CD4-positive, alpha-beta memory T cell (primary cell): ENCODE results near the gene HLA-DOB. TPM values are rescaled to one million over a fixed set of nuclear protein-coding genes. Genes with fewer than 3 reads are reported as not detected.

Experiments
- CTCF ChIA-PET: fragments of 350-600 bp; sonication (Branson Sonifier 250); formaldehyde crosslinking; loops from one replicate; lab custom pipeline; 2021; ENCODE audit warnings: inconsistent platforms; ENCODE audit not compliant: partially characterized antibody; lab: Charles Lee
- POLR2A ChIA-PET: fragments of 350-600 bp; sonication (Branson Sonifier 250); formaldehyde crosslinking; loops from one replicate; lab custom pipeline; 2021; ENCODE audit not compliant: partially characterized antibody; lab: Charles Lee
- DNase-seq, 5 donors: peaks; one replicate each; pipeline versions ENCODE4 v3.0.0 to v3.0.0-alpha.2; 2020 to 2022; ENCODE audit warnings: mixed read lengths in 1 of 5
- H3K27ac ChIP-seq: one replicate; pipeline ENCODE4 v1.7.0; 2013; ENCODE audit warnings: low read depth, low read length
- H3K27me3 ChIP-seq: 2 replicates; pipeline ENCODE4 v1.7.0; 2013; ENCODE audit warnings: mild to moderate bottlenecking, low read length, moderate library complexity; ENCODE audit not compliant: insufficient read depth
- H3K36me3 ChIP-seq: 2 replicates; pipeline ENCODE4 v1.7.0; 2013; ENCODE audit warnings: mild to moderate bottlenecking, low read length, moderate library complexity; ENCODE audit not compliant: insufficient read depth
- H3K4me1 ChIP-seq: 2 replicates; pipeline ENCODE4 v1.7.0; 2013; ENCODE audit warnings: mild to moderate bottlenecking, low read length, moderate library complexity; ENCODE audit not compliant: insufficient read depth
- H3K4me3 ChIP-seq, 2 donors: one replicate each; pipeline ENCODE4 v1.7.0; 2013; ENCODE audit warnings: low read length in 2 of 2, mild to moderate bottlenecking in 1 of 2
- H3K9me3 ChIP-seq, 2 donors: one replicate each; pipeline ENCODE4 v1.7.0; 2013; ENCODE audit warnings: low read length in 2 of 2, control low read depth in 1 of 2; ENCODE audit not compliant: control insufficient read depth in 1 of 2
- H3K27ac Mint-ChIP-seq, 7 donors: one replicate each; pipeline ENCODE4 v1.8.0; 2020 to 2021; ENCODE audit warnings: mixed read lengths in 7 of 7, mild to moderate bottlenecking in 6 of 7, inconsistent platforms in 3 of 7, moderate library complexity in 3 of 7
- H3K27me3 Mint-ChIP-seq, 2 donors: one replicate each; pipeline ENCODE4 v1.8.0; 2020 to 2021; ENCODE audit warnings: mixed read lengths in 2 of 2
- H3K36me3 Mint-ChIP-seq, 2 donors: one replicate each; pipeline ENCODE4 v1.8.0; 2020 to 2021; ENCODE audit warnings: mixed read lengths in 2 of 2, inconsistent platforms in 1 of 2, mild to moderate bottlenecking in 1 of 2
- H3K4me1 Mint-ChIP-seq, 4 donors: one replicate each; pipeline ENCODE4 v1.8.0; 2020 to 2021; ENCODE audit warnings: mixed read lengths in 4 of 4, mild to moderate bottlenecking in 1 of 4
- H3K4me3 Mint-ChIP-seq, 8 donors: one replicate each; pipeline ENCODE4 v1.8.0; 2020 to 2021; ENCODE audit warnings: mixed read lengths in 8 of 8, mild to moderate bottlenecking in 7 of 8, moderate library complexity in 6 of 8, inconsistent platforms in 3 of 8
- H3K9me3 Mint-ChIP-seq, 8 donors: one replicate each; pipeline ENCODE4 v1.8.0; 2020 to 2021; ENCODE audit warnings: mixed read lengths in 8 of 8, mild to moderate bottlenecking in 5 of 8, inconsistent platforms in 3 of 8, moderate library complexity in 1 of 8
- intact Hi-C: fragments of 100-400 bp; cut with micrococcal nuclease; formaldehyde crosslinking; loops from one replicate; pipeline ENCODE4 v1.15.1; 2023
- polyA plus RNA-seq, 2 donors: library from polyadenylated mRNA; unstranded; fragments of 300-500 nt; fragmentation: Illumina TruSeq; gene quantifications; one replicate each; pipeline ENCODE4 v1.2.3, GENCODE V29; 2021
- total RNA-seq, 2 experiments: library from RNA; stranded (reverse); gene quantifications; one replicate each; pipeline ENCODE4 v1.2.3, GENCODE V29; 2021

HLA-DOB gene
- total and polyA plus RNA-seq, 4 experiments from 2014 or later = 0.22 to 2.8 (median 0.86) TPM

- peaks cover 37% of the 10 kb centered on the region for H3K4me1 ChIP-seq
- Mint-ChIP-seq H3K4me1 (peaks cover 40 to 56% (median 43%) of the 10 kb centered on the region in 4 donors), H3K27ac (peak overlapping the region in 2 of 7 donors; percentile 20 to 24), H3K36me3 (peaks cover 84 to 96% of the 10 kb centered on the region in 2 donors), H3K4me3 (no peak overlapping the region), H3K9me3 (no peaks in the 10 kb centered on the region), H3K27me3 (no peaks in the 10 kb centered on the region)
- H3K27me3 ChIP-seq = no peaks in the 10 kb centered on the region
- peaks cover 65% of the 10 kb centered on the region for H3K36me3 ChIP-seq
- CTCF ChIA-PET = interaction anchor here (1.1 kb wide), 1 partner anchor 36 kb away, joined by 6 read pairs; no protein-coding TSS in a partner anchor
- intact Hi-C loops = no loop called here
- H3K27ac ChIP-seq = no peak overlapping the region
- H3K4me3 ChIP-seq = no peak overlapping the region
- DNase-seq = no peak
- POLR2A ChIA-PET = interaction anchor here (1.1 to 1.7 kb wide), 4 partner anchors 12 to 139 kb away, joined by 3 to 10 read pairs (median 5); partner anchors contain the start of genes PSMB8, PSMB9 and TAP1
- no peaks in the 10 kb centered on the region for H3K9me3 ChIP-seq
These were observed 15.7 kb upstream of the HLA-DOB start for GRCh38 chr6:32832535-32832934.

- Histone ChIP-seq H3K4me1 (peaks cover 21% of the 10 kb centered on the region), H3K36me3 (peaks cover 62% of the 10 kb centered on the region), H3K27ac (no peak overlapping the region), H3K4me3 (no peak overlapping the region), H3K9me3 (no peaks in the 10 kb centered on the region), H3K27me3 (no peaks in the 10 kb centered on the region)
- H3K4me3 Mint-ChIP-seq = no peak overlapping the region
- peak overlapping the region in 6 of 7 donors; percentile 5 to 75 (median 16) for H3K27ac Mint-ChIP-seq
- DNase-seq = no peak
- POLR2A ChIA-PET = interaction anchor here (0.6 to 1.8 kb wide), 4 partner anchors 14 to 865 kb away, joined by 3 to 7 read pairs (median 5); partner anchors contain the start of genes PSMB9 and TAP1
- H3K9me3 Mint-ChIP-seq = no peaks in the 10 kb centered on the region
- H3K4me1 Mint-ChIP-seq = peaks cover 26 to 40% (median 29%) of the 10 kb centered on the region in 4 donors
- CTCF ChIA-PET = interaction anchor here (0.7 to 0.9 kb wide), 2 partner anchors 22 to 37 kb away, joined by 3 read pairs; partner anchors contain the start of gene TAP1
- H3K27me3 Mint-ChIP-seq = no peaks in the 10 kb centered on the region
- H3K36me3 Mint-ChIP-seq = peaks cover 77 to 87% of the 10 kb centered on the region in 2 donors
- intact Hi-C loops = no loop called here
These were observed 14.1 kb upstream of the HLA-DOB start for GRCh38 chr6:32830936-32831335.

GRCh38 chr6:32830017-32830416 lies 13.2 kb upstream of the HLA-DOB start:
- no peak overlapping the region for H3K4me3 Mint-ChIP-seq
- intact Hi-C loops = no loop called here
- H3K27me3 Mint-ChIP-seq = no peaks in the 10 kb centered on the region
- ChIA-PET POLR2A (interaction anchor here (1.8 to 3.3 kb wide), 2 partner anchors 8 to 24 kb away, joined by 6 to 20 read pairs; partner anchors contain the start of genes PSMB9, TAP1 and TAP2), CTCF (interaction anchor here (5.1 kb wide), 1 partner anchor 38 kb away, joined by 55 read pairs; no protein-coding TSS in a partner anchor)
- Histone ChIP-seq H3K4me3 (no peak overlapping the region), H3K4me1 (peaks cover 16% of the 10 kb centered on the region), H3K27ac (no peak overlapping the region), H3K27me3 (no peaks in the 10 kb centered on the region), H3K9me3 (no peaks in the 10 kb centered on the region), H3K36me3 (peaks cover 53% of the 10 kb centered on the region)
- no peak for DNase-seq
- peak overlapping the region in 2 of 7 donors; percentile 42 to 57 for H3K27ac Mint-ChIP-seq
- H3K9me3 Mint-ChIP-seq = no peaks in the 10 kb centered on the region
- H3K4me1 Mint-ChIP-seq = peaks cover 17 to 31% (median 24%) of the 10 kb centered on the region in 4 donors
- H3K36me3 Mint-ChIP-seq = peaks cover 68 to 79% of the 10 kb centered on the region in 2 donors

GRCh38 chr6:32829495-32829894 lies 12.7 kb upstream of the HLA-DOB start:
- Histone ChIP-seq H3K9me3 (no peaks in the 10 kb centered on the region), H3K36me3 (peaks cover 48% of the 10 kb centered on the region), H3K27me3 (no peaks in the 10 kb centered on the region), H3K4me1 (peaks cover 12% of the 10 kb centered on the region), H3K27ac (no peak overlapping the region), H3K4me3 (no peak overlapping the region)
- ChIA-PET POLR2A (interaction anchor here (1.8 to 3.3 kb wide), 2 partner anchors 9 to 24 kb away, joined by 6 to 20 read pairs; partner anchors contain the start of genes PSMB9, TAP1 and TAP2), CTCF (interaction anchor here (1.3 to 5.1 kb wide), 2 partner anchors 24 to 39 kb away, joined by 3 to 55 read pairs; partner anchors contain the start of gene TAP1)
- H3K27me3 Mint-ChIP-seq = no peaks in the 10 kb centered on the region
- H3K27ac Mint-ChIP-seq = no peak overlapping the region
- DNase-seq = no peak
- peaks cover 12 to 26% (median 21%) of the 10 kb centered on the region in 4 donors for H3K4me1 Mint-ChIP-seq
- peaks cover 63 to 74% of the 10 kb centered on the region in 2 donors for H3K36me3 Mint-ChIP-seq
- intact Hi-C loops = no loop called here
- H3K4me3 Mint-ChIP-seq = no peak overlapping the region
- H3K9me3 Mint-ChIP-seq = no peaks in the 10 kb centered on the region

GRCh38 chr6:32827025-32827424 lies 10.2 kb upstream of the HLA-DOB start:
- Histone ChIP-seq H3K4me3 (no peak overlapping the region), H3K27me3 (no peaks in the 10 kb centered on the region), H3K36me3 (peaks cover 32% of the 10 kb centered on the region), H3K9me3 (no peaks in the 10 kb centered on the region), H3K27ac (no peak overlapping the region), H3K4me1 (no peaks in the 10 kb centered on the region)
- H3K4me3 Mint-ChIP-seq = no peak overlapping the region
- intact Hi-C loops = no loop called here
- H3K27me3 Mint-ChIP-seq = no peaks in the 10 kb centered on the region
- DNase-seq = no peak
- H3K27ac Mint-ChIP-seq = peak overlapping the region in 2 of 7 donors; percentile 12 to 78
- no peaks in the 10 kb centered on the region for H3K9me3 Mint-ChIP-seq
- H3K36me3 Mint-ChIP-seq = peaks cover 39 to 50% of the 10 kb centered on the region in 2 donors
- peaks cover 0 to 7% (median 5%) of the 10 kb centered on the region in 4 donors for H3K4me1 Mint-ChIP-seq
- POLR2A ChIA-PET = interaction anchor here (0.6 to 3.7 kb wide), 7 partner anchors 11 to 401 kb away, joined by 3 to 20 read pairs (median 7); partner anchors contain the start of genes PSMB8, PSMB9, TAP1 and TAP2
- CTCF ChIA-PET = interaction anchor here (1.1 to 5.1 kb wide), 3 partner anchors 11 to 158 kb away, joined by 5 to 55 read pairs (median 34); partner anchors contain the start of gene TAP2

- no peaks in the 10 kb centered on the region for H3K27me3 ChIP-seq
- peaks cover 22% of the 10 kb centered on the region for H3K36me3 ChIP-seq
- intact Hi-C loops = loop anchor here (1.0 kb wide), 1 partner anchor 42 kb away; no protein-coding TSS in a partner anchor
These were observed 9.2 kb upstream of the HLA-DOB start for GRCh38 chr6:32825966-32826365.

GRCh38 chr6:32819729-32820128 lies 2.9 kb upstream of the HLA-DOB start:
- Mint-ChIP-seq H3K4me1 (no peaks in the 10 kb centered on the region), H3K27me3 (no peaks in the 10 kb centered on the region), H3K4me3 (no peak overlapping the region), H3K36me3 (no peaks in the 10 kb centered on the region), H3K27ac (peak overlapping the region in 2 of 7 donors; percentile 7 to 48), H3K9me3 (no peaks in the 10 kb centered on the region)
- no peak for DNase-seq
- H3K27ac ChIP-seq = no peak overlapping the region
- intact Hi-C loops = no loop called here
- no peaks in the 10 kb centered on the region for H3K36me3 ChIP-seq
- POLR2A ChIA-PET = no interaction called here
- no peaks in the 10 kb centered on the region for H3K27me3 ChIP-seq
- CTCF ChIA-PET = interaction anchor here (0.8 to 1.8 kb wide), 3 partner anchors 22 to 407 kb away, joined by 3 to 4 read pairs (median 3); no protein-coding TSS in a partner anchor
- H3K4me3 ChIP-seq = no peak overlapping the region
- no peaks in the 10 kb centered on the region for H3K9me3 ChIP-seq
- no peaks in the 10 kb centered on the region for H3K4me1 ChIP-seq

More at GRCh38 chr6:32825966-32826365, 9.2 kb upstream of the HLA-DOB start:
- H3K27me3 Mint-ChIP-seq = no peaks in the 10 kb centered on the region
- no peaks in the 10 kb centered on the region for H3K4me1 ChIP-seq
- H3K4me3 Mint-ChIP-seq = no peak overlapping the region
- CTCF ChIA-PET = interaction anchor here (0.6 to 5.1 kb wide), 5 partner anchors 12 to 117 kb away, joined by 3 to 55 read pairs (median 3); partner anchors contain the start of gene TAP2
- no peaks in the 10 kb centered on the region for H3K9me3 ChIP-seq
- H3K4me1 Mint-ChIP-seq = peaks cover 0 to 4% (median 0%) of the 10 kb centered on the region in 4 donors
- POLR2A ChIA-PET = interaction anchor here (0.7 to 3.7 kb wide), 3 partner anchors 12 to 42 kb away, joined by 4 to 16 read pairs (median 8); partner anchors contain the start of gene TAP2
- DNase-seq = no peak
- H3K4me3 ChIP-seq = no peak overlapping the region
- H3K9me3 Mint-ChIP-seq = no peaks in the 10 kb centered on the region
- H3K27ac ChIP-seq = no peak overlapping the region
- peaks cover 29 to 39% of the 10 kb centered on the region in 2 donors for H3K36me3 Mint-ChIP-seq
- H3K27ac Mint-ChIP-seq = peak overlapping the region in 1 of 7 donors; percentile 13
